MG63 (cell line): Measurements from ENCODE around the gene GDPD4. TPM values are rescaled to one million over a fixed set of nuclear protein-coding genes. Genes with fewer than 3 reads are reported as not detected.

Experiments
- DNase-seq: peaks from one replicate; pipeline ENCODE4 v3.0.0-alpha.2; 2020
- H3K27me3 ChIP-seq: fragments of 250-450 bp; sonication (Bioruptor Pico); 2 replicates; pipeline ENCODE4 v1.5.1; 2020; ENCODE audit warnings: mild to moderate bottlenecking, moderate library complexity
- H3K36me3 ChIP-seq: fragments of 250-450 bp; sonication (Bioruptor Pico); 2 replicates; pipeline ENCODE4 v1.5.1; 2020; ENCODE audit warnings: mild to moderate bottlenecking, moderate library complexity
- H3K4me3 ChIP-seq: fragments of 250-450 bp; sonication (Bioruptor Pico); 2 replicates; pipeline ENCODE4 v1.5.1; 2020; ENCODE audit warnings: mild to moderate bottlenecking, moderate library complexity
- H3K9me3 ChIP-seq: fragments of 250-450 bp; sonication (Bioruptor Pico); 2 replicates; pipeline ENCODE4 v1.5.1; 2020; ENCODE audit warnings: mild to moderate bottlenecking, moderate library complexity
- total RNA-seq: library from RNA; depleted of rRNA; stranded (reverse); fragments of >200 nt; shearing (Covaris generic); gene quantifications from 2 replicates; pipeline ENCODE4 v1.2.3, GENCODE V29; 2014; ENCODE audit warnings: low replicate concordance

Gene GDPD4
- total RNA-seq, 1 experiment from 2014 or later, result not detected

DNA sequence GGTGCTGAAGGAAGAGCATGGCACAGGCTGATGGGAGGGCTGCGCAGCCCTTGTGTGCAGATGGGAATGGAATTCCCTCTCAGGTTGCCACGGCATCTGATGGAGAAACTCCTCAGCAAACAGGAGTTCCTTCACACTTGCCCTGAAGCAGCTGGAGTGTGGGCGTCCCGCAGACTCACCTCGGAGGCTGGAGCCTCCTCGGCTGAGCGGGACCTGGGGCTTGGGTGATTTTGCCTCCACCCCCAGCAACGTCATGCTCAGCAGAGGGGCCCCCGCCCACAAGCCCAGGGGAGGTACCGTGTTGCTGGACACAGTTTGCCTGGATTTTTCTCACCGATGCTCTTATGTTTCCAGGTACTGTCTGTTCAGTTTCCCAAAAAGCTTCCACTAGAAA, 110.1 kb downstream of the GDPD4 start:
- Histone ChIP-seq H3K9me3 (no peaks in the 10 kb centered on the region), H3K27me3 (no peaks in the 10 kb centered on the region), H3K4me3 (no peak overlapping the region), H3K36me3 (no peaks in the 10 kb centered on the region)
- no peak for DNase-seq

- Histone ChIP-seq H3K27me3 (no peaks in the 10 kb centered on the region), H3K36me3 (no peaks in the 10 kb centered on the region), H3K9me3 (no peaks in the 10 kb centered on the region), H3K4me3 (no peak overlapping the region)
- DNase-seq, result no peak
Measured at GRCh38 chr11:77190331-77191075, 111.0 kb downstream of the GDPD4 start.

GRCh38 chr11:77189588-77190210, 111.8 kb downstream of the GDPD4 start:
- H3K27me3 ChIP-seq, result no peaks in the 10 kb centered on the region
- no peaks in the 10 kb centered on the region for H3K9me3 ChIP-seq
- no peaks in the 10 kb centered on the region for H3K36me3 ChIP-seq
- no peak overlapping the region for H3K4me3 ChIP-seq
- DNase-seq, result no peak

DNA sequence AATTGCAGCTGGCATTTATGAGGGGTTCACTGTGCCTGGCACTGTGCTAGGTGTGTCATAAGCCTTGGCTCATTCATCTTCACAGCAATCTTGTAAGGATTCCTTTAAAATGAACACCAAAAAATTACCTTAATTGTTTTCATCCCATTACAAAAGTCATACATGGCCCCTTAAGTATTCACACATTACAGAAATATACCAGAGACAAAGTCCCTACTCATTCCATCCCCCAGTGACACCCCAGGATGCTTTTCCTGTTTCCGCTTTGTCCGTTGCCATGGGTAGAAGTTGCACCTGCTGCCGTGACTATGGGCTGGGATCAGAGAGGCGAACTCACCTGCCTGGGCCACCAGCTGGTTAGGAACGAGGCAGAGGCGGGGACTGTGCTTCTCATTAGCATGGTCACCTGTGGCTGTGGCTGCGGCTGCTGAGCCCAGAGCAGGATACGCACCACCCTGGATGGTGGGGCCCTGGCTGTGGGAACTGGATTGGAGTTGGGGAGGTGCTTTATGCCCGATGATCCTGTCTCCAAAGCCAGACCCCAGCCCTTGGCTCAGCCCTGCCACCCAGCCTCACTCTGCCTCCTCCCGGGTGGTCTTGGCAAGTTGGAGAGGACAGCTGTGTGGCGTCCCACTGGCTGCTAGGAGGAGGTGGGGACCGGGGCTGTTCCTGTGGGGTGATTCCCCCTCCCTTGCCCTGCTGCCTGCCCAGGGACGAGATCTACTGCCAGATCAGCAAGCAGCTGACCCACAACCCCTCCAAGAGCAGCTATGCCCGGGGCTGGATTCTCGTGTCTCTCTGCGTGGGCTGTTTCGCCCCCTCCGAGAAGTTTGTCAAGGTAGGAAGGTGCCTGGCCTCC, 112.6 kb downstream of the GDPD4 start:
- Histone ChIP-seq H3K27me3 (no peaks in the 10 kb centered on the region), H3K9me3 (no peaks in the 10 kb centered on the region), H3K36me3 (no peaks in the 10 kb centered on the region), H3K4me3 (no peak overlapping the region)
- DNase-seq, result no peak

DNA sequence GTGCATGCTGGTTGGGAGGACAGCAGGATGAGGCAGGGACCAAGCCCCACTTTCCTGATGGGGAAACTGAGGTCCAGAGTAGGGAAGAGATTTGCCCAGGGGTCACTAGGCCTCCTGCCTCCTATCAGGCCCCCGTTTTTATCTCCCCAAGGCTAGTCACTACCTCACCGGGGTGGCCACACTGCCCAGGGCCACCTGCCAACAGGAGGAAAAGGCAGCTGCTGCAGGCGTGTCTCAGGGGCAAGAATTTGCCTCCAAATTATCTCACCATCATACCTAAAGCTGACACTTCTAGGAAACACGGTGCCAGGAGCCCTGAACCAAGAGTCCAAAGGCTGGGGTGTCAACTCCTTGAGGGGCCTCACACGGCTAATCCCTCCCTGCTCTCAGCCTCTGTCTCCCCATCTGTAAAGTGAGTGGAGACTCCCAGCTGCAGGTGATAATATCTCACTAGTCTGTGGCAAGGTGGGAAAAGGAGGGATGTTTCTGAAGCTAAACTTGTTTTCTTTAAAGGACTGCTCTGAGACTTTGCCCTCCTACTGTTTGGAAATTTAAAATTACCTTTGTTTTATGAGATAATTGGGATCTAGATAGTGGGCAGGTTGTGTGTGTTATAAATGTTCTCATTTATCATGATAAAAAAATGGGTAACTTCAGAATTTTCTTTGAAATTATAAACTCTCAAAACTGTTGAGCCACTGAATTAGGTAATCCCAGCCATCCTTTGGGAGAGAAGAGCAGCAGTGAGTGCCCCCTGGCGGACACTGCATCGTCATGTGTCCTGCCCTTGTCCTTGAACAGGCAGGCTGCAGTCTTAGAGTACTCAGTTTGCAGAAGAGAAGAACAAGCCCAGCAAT, 113.5 kb downstream of the GDPD4 start:
- no peaks in the 10 kb centered on the region for H3K9me3 ChIP-seq
- peak; percentile 56 for DNase-seq
- no peak overlapping the region for H3K4me3 ChIP-seq
- no peaks in the 10 kb centered on the region for H3K36me3 ChIP-seq
- no peaks in the 10 kb centered on the region for H3K27me3 ChIP-seq

GRCh38 chr11:77187111-77187750, 114.3 kb downstream of the GDPD4 start:
- H3K4me3 ChIP-seq, result no peak overlapping the region
- no peaks in the 10 kb centered on the region for H3K27me3 ChIP-seq
- H3K36me3 ChIP-seq, result no peaks in the 10 kb centered on the region
- H3K9me3 ChIP-seq, result no peaks in the 10 kb centered on the region
- DNase-seq, result no peak

DNA sequence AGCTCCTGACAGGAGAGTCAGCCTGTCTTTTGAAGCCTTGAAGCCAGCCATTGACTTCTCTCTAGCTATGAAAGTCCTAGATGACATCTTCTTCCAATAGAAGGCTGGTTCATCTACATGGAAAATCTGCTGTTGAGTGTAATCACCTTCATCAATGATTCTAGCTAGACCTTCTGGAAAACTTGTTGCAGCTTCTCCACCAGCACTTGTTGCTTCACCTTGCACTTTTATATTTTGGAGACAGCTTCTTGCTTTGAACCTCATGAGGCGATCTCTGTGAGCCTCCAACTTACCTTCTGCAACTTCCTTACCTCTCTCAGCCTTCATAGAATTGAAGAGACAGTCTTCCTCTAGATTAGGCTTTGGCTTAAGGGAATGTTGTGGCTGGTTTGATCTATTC, 115.2 kb downstream of the GDPD4 start:
- no peaks in the 10 kb centered on the region for H3K27me3 ChIP-seq
- H3K36me3 ChIP-seq, result no peaks in the 10 kb centered on the region
- H3K9me3 ChIP-seq, result no peaks in the 10 kb centered on the region
- H3K4me3 ChIP-seq, result no peak overlapping the region
- DNase-seq, result no peak

DNA sequence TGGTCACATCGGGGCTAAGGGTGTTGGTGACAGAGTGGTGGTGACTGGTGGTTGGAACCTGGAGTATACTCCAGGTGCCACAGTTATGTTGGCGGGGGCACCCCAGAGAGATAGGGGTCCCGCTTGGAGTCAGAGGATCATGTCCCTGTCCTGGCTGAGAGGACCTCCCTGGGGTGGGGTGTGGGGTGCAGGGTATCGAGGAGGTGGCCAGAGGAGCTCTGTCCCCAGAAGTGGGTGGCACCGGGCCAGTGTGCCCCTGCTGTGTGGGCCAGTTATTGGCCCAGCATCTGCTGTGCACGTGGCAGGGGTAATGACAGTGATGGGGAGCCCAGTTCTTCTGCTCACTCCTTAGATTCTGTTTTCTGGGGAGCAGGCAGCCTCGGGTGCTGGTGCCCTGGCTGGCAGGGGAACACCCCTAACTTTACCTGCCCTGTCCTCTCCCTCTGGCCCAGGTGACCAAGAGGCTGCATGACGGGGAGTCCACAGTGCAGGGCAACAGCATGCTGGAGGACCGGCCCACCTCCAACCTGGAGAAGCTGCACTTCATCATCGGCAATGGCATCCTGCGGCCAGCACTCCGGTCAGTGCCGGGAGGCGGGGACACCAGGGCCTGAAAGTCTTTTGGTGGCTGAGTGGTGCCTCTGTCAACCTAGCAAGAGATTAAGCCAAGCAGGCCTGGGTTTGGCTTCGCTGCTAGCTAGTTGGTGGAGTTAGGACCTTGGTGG, 117.2 kb downstream of the GDPD4 start:
- Histone ChIP-seq H3K4me3 (no peak overlapping the region), H3K27me3 (no peaks in the 10 kb centered on the region), H3K36me3 (no peaks in the 10 kb centered on the region), H3K9me3 (no peaks in the 10 kb centered on the region)
- no peak for DNase-seq

DNA sequence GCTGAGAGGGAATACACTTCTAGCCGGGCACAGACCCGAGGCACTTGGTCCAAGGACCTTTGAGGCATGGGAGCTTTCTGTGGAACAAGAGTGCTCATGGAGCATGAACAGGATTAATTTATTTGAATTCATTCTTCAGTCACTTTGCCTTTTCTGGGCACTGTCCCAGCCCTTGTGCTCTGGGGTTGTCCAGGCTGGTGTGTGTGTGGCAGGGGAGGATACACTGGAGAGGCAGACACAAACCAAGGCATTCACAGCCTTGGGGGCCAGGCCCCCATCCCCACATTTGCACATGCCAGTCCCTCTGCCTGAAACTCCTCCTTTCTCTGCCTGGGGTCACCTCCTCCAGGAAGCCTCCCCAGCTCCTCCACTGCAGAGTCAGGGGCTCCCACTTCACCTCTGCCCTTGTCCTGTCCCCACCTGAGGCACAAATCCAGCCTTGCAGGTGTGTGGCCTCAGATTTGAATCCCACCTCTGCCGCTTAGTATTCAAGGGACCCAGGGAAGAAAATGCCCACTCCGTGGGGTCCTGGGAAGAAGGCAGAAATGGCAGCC, 118.0 kb downstream of the GDPD4 start:
- no peak for DNase-seq
- Histone ChIP-seq H3K27me3 (no peaks in the 10 kb centered on the region), H3K9me3 (no peaks in the 10 kb centered on the region), H3K36me3 (no peaks in the 10 kb centered on the region), H3K4me3 (no peak overlapping the region)

GRCh38 chr11:77182542-77183430, 118.7 kb downstream of the GDPD4 start:
- no peaks in the 10 kb centered on the region for H3K36me3 ChIP-seq
- H3K4me3 ChIP-seq, result no peak overlapping the region
- no peaks in the 10 kb centered on the region for H3K9me3 ChIP-seq
- DNase-seq, result no peak
- H3K27me3 ChIP-seq, result no peaks in the 10 kb centered on the region

DNA sequence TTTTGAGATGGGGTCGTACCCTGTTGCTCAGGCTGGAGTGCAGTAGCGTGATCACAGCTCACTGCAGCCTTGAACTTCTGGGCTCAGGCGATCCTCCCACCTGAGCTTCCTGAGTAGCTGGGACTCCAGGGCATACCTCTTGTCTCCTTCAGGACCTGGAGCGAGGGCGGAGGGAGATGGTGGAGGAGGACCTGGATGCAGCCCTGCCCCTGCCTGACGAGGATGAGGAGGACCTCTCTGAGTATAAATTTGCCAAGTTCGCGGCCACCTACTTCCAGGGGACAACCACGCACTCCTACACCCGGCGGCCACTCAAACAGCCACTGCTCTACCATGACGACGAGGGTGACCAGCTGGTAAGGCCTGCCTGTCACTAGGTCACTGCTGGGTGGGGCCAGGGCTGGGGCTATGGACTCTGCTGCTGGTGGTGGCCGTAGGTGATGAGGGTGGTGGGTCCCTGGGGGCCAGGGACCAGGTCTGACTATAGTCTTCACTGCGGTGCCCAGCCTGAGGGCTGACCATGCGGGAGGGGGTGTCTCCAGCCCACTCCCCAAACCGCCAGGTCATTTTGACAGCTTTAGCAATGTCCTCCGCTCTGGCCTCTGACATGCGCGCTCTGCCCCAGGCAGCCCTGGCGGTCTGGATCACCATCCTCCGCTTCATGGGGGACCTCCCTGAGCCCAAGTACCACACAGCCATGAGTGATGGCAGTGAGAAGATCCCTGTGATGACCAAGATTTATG, 119.5 kb downstream of the GDPD4 start:
- no peak for DNase-seq
- Histone ChIP-seq H3K9me3 (no peaks in the 10 kb centered on the region), H3K4me3 (no peak overlapping the region), H3K36me3 (no peaks in the 10 kb centered on the region), H3K27me3 (no peaks in the 10 kb centered on the region)

GRCh38 chr11:77181226-77181625, 120.3 kb downstream of the GDPD4 start:
- no peaks in the 10 kb centered on the region for H3K36me3 ChIP-seq
- H3K9me3 ChIP-seq, result no peaks in the 10 kb centered on the region
- DNase-seq, result no peak
- no peaks in the 10 kb centered on the region for H3K27me3 ChIP-seq
- no peak overlapping the region for H3K4me3 ChIP-seq

GRCh38 chr11:77180346-77180745, 121.1 kb downstream of the GDPD4 start:
- no peak for DNase-seq
- no peaks in the 10 kb centered on the region for H3K27me3 ChIP-seq
- H3K36me3 ChIP-seq, result no peaks in the 10 kb centered on the region
- H3K9me3 ChIP-seq, result no peaks in the 10 kb centered on the region
- H3K4me3 ChIP-seq, result no peak overlapping the region

DNA sequence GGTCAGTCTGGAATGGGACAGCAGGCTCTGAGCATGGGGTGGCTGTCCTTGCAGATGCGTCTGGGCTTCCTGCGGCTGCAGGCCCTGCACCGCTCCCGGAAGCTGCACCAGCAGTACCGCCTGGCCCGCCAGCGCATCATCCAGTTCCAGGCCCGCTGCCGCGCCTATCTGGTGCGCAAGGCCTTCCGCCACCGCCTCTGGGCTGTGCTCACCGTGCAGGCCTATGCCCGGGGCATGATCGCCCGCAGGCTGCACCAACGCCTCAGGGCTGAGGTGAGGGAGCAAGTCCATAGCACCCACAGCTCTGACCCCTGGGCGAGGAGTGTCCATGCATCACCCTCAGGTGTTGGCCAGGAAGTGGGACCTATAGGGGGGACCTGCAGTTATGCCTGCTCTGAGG, 121.8 kb downstream of the GDPD4 start:
- H3K27me3 ChIP-seq, result no peaks in the 10 kb centered on the region
- no peak for DNase-seq
- no peak overlapping the region for H3K4me3 ChIP-seq
- no peaks in the 10 kb centered on the region for H3K9me3 ChIP-seq
- no peaks in the 10 kb centered on the region for H3K36me3 ChIP-seq
